Activated CD4-positive, alpha-beta T cell treated with anti-CD3 and anti-CD28 coated beads for 48 hours (primary cell): ENCODE results near the gene MMP11.

ENCODE experiments used
- DNase-seq: peaks from one replicate; pipeline ENCODE4 v3.0.0-alpha.2; 2020

MMP11 gene

GRCh38 chr22:23781511-23782183 is 9.0 kb downstream of the MMP11 start:
- DNase-seq, result no peak

DNA sequence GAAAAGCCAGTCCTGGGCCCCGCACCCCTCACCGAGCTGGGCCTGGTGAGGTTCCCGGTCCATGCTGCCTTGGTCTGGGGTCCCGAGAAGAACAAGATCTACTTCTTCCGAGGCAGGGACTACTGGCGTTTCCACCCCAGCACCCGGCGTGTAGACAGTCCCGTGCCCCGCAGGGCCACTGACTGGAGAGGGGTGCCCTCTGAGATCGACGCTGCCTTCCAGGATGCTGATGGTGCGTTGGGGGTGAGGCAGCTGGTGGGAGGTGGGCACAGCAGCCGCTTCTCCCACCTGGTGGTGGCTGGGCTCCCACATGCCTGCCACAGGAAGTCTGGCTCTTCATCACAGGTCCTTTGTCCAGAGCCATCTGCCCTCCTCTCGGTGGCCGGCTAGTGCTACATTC is 9.6 kb downstream of the MMP11 start:
- DNase-seq, result no peak

DNA sequence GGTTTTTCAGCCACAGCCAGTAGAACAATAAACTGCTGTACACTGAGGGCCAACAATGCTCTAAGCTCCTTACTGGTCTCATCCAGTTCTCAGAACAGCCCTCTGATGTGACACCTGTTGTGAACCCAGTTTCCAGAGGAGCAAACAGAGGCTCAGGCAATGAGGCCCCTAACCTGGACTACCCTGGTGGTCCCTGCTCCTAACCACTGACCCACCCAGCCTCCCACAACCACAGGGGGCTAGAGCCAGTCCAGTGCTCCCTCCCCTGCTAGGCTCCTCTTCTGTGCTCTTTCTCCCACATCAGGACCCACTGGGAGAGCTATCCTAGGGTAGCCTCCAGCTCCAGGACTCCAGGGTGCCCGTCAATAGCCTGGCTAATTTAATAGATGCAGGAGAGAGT is 10.1 kb downstream of the MMP11 start:
- no peak for DNase-seq

DNA sequence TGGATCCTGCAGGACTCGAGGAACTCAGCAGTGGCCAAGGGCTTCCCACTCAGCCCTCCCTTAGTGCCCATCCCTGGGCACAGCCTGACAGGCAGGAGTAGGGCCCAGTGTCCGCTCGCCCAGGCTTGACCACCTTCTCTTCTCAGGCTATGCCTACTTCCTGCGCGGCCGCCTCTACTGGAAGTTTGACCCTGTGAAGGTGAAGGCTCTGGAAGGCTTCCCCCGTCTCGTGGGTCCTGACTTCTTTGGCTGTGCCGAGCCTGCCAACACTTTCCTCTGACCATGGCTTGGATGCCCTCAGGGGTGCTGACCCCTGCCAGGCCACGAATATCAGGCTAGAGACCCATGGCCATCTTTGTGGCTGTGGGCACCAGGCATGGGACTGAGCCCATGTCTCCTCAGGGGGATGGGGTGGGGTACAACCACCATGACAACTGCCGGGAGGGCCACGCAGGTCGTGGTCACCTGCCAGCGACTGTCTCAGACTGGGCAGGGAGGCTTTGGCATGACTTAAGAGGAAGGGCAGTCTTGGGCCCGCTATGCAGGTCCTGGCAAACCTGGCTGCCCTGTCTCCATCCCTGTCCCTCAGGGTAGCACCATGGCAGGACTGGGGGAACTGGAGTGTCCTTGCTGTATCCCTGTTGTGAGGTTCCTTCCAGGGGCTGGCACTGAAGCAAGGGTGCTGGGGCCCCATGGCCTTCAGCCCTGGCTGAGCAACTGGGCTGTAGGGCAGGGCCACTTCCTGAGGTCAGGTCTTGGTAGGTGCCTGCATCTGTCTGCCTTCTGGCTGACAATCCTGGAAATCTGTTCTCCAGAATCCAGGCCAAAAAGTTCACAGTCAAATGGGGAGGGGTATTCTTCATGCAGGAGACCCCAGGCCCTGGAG is 10.9 kb downstream of the MMP11 start:
- DNase-seq, result no peak

DNA sequence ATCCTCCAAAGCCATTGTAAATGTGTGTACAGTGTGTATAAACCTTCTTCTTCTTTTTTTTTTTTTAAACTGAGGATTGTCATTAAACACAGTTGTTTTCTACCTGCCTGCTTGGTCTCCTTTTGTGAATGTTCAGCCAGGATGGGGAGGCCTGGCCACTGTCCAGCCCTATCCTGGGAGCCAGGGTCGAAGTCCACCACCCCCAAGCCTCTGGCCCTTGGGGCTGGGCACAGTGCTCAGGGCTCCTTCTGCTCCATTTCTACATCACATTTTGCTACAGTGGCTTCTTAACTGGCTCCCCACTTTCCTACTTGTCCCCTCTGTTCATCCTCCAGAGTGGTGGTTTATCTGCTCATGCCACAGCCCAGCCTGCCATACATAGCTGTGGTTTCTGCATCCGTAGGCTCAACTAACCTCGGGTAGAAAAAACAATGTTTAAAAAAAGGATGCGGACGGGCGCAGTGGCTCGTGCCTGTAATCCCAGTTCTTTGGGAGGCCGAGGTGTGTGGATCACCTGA is 11.6 kb downstream of the MMP11 start:
- no peak for DNase-seq

GRCh38 chr22:23786261-23786710 is 13.6 kb downstream of the MMP11 start:
- no peak for DNase-seq

- DNase-seq, result peak; percentile 93
These were observed 14.3 kb downstream of the MMP11 start, which contains the start of gene SMARCB1 for GRCh38 chr22:23786752-23787599. SMARCB1 (plus strand) TSS chr22:23786966; CDS start chr22:23787170, 204 bp downstream.

DNA sequence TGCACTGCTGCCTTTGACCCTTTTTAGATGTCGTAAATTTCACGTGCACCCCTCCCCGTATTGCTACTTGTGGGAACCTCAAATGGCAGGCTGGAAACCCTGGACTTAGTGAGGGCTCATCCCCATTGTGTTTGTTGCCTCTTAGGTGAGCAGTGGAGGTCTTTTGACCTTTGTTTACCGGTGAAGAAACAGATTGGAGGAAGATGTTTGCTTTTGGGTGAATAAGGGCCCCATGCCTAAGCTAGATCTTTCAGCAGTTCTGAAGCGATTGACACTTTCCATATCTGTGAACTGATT is 14.9 kb downstream of the MMP11 start:
- DNase-seq, result no peak

DNA sequence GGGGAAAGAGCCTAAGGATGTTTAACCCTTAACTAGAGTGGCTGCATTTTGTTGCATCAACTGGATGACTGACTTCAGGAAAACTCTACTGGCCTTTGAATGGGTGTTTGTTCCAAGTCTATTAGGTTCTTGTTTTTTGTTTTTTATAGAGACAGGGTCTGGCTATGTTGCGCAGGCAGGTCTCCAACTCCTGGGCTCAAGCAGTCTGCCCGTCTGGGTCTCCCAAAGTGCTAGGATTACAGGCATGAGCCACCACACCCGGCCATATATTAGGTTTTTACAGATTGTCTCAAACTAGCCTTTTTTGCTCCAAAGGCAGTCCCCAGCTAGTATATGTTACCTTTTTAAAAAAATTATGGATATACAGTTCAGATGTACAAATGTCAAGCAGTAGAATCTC is 15.3 kb downstream of the MMP11 start:
- no peak for DNase-seq

DNA sequence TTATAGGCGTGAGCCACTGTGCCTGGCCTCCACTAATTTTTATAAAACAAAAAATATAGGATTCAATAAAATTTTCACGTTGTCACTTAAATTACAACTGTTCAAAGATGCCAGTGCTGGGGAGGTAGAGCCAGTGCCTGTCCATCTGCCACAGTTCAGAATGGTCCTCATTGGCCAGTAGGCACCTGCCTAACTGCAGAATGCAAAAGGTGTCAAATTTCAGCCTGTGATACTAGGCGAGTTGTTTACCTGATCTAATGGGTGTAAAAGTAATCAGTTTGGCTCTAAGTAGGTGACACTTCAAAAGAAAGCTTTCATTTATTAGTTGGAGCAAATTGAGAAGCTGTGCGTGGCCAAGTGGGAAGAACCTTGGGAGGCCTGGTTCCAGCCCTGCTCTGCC is 16.5 kb downstream of the MMP11 start:
- DNase-seq, result no peak

GRCh38 chr22:23789638-23790037 is 17.0 kb downstream of the MMP11 start:
- no peak for DNase-seq

- no peak for DNase-seq
These were observed 18.4 kb downstream of the MMP11 start for GRCh38 chr22:23790819-23791737.

GRCh38 chr22:23791738-23792645 is 19.3 kb downstream of the MMP11 start:
- DNase-seq, result no peak

GRCh38 chr22:23793326-23793725 is 20.7 kb downstream of the MMP11 start:
- no peak for DNase-seq

DNA sequence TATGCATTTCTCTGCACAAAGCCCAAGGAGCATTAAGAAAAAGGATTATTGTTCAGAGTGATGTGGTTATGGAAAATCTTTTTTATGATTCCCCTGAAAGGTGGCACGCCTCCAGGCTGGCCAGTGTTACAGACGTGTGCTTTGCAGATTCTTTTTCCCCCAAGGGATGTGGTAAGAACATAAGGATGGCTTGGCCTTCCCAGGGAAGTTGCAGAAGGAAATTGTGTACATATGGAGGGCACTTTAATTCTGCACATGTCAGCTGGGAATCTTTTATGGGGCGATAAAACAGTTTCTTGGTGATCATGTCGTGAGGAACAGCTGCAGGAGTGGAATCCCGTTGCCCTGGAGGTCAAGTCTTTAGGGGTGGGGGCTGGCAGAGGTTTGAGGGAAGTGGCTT is 23.8 kb downstream of the MMP11 start:
- DNase-seq, result no peak

- DNase-seq, result no peak
These were observed 27.9 kb downstream of the MMP11 start for GRCh38 chr22:23800297-23801237.

DNA sequence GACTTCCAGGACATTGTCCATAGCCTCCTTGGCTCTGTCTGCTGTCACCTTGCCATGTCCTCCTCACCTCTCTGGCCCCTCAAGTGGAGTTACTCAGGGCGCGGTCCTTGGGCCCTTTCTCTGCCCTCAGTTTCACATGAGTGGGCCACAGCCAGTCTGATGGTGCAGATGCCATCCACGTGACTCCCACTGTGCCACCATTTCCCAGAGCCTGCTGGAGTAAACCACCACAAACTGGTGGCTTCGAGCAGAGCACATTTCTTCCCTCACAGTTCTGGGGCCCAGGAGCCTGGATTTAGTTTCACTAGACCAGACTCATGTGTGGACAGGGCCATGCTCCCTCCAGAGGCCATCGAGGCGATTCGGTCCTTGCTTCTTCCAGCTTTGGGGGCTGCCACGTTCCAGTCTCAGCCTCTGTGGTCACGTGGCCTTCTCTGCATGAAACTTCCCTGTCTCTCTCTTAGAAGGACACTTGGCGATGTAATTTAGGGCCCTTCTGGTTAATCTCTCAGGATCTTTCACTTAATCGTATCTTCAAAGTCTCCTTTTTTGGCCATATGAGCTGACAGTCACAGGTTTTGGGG is 28.7 kb downstream of the MMP11 start:
- no peak for DNase-seq

DNA sequence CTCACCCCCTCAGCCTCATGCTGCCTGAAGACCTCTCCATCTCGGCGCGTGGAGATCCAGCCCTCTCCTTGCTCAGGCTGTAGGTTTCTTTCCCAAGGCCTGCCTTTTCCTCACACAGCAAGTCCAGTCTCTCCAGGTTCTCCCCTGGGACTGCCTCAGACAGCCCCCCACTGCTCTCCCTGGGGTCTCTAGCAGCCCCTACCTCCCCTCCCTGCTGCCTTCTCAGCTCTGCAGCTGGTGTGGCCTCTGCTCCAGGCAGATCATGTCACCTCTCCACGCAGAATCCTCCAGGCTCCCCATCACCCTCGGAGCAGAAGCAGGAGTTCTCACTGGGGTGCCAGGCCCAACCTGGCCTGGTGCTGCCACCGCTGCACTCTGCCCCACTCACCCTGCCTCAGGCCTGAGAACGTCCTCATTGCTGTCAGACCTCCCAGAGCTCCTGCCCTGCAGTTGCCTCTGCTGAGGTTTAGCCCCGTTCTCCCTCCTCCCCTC is 29.3 kb downstream of the MMP11 start:
- no peak for DNase-seq
